Activated T-cell treated with anti-CD3 and anti-CD28 coated beads for 1 hour (primary cell): ENCODE results near the gene COLQ.
"Not testable (repeated sequence)": the region's sequence is repeated elsewhere in the genome, so short reads cannot be mapped to it uniquely, and the experiment has no call there.

Source experiments
- DNase-seq: peaks from one replicate; pipeline ENCODE4 v3.0.0-alpha.2; 2020; ENCODE audit warnings: low read depth

Gene COLQ

DNA sequence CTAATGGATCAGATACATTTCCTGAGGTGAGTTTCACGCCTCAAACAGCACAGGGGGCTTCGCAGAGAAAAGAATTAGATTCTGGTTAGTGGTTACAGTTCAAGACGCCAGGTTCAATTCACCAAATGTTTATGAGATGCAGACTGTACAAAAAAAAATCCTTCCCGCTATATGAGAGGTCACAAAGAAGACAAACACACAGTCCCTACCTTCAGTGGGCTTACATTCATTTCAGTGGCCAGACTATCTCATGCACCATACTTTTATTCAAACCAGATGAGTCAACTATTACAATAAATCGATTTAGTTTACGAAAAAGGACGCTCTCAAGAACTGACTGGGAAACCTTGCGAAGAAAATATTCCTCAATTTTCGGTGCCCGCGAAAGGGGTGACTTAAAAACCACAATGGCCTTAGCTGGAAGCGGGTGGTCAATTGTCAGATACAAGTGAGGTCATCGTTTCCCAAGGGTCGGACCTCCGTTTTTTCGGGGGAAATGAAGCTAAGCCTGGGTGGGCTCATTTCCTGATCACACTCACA is 94.9 kb downstream of the COLQ start:
- DNase-seq, result no peak

DNA sequence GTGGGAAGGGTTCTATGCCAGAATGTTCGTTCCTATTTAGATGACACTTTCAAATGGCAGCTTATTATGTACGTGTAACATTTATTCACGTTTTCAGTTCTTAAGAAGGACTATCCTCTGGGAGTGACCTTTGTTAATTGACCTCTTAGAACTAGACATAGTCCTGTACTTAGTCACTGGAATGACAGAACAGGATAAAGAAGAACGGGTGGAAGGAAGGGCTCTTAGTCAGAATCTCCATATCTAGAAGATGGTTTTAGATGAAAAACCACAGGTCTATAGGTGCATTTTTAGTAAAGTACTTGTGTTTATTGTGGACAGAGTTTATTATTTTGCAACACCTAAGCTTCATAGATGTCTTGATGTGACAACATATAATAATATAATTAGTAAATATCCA is 100.6 kb downstream of the COLQ start:
- no peak for DNase-seq

DNA sequence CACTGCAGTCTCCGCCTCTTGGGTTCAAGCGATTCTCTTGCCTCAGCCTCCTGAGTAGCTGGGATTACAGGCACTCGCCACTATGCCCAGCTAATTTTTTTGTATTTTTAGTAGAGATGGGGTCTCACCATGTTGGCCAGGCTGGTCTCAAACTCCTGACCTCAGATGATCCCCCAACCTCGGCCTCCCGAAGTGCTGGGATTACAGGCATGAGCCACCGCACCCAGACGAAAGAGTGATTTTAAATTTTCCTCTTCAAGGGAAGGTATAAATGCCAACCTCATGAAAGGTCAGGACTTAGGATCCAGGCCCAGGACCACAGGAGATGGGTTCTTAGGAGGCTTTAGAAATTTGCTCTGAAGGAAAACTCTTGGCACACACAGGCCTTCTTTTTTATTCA is 110.5 kb downstream of the COLQ start:
- not testable (repeated sequence) for DNase-seq

DNA sequence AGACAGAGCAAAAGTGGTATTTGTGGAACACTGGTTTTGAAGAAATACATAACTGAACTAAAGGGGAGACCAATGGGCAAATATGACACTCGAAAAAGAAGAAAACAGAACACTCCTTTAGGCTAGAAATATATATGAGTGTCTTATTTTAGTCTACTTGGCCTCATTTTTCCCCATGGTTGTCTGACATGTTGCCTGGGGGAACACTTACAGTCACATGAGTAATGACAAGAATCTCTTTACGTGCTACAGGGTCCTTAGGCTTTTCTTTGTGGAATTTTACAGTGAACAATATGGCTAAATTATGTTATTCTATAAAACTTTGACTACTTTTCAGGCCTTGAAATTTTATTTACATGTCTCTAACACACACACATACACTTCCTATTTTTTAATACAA is 111.7 kb downstream of the COLQ start:
- no peak for DNase-seq

- DNase-seq, result no peak
Measured at GRCh38 chr3:15409239-15409638, 112.3 kb downstream of the COLQ start.

- no peak for DNase-seq
Measured at GRCh38 chr3:15405448-15406050, 116.0 kb downstream of the COLQ start.

DNA sequence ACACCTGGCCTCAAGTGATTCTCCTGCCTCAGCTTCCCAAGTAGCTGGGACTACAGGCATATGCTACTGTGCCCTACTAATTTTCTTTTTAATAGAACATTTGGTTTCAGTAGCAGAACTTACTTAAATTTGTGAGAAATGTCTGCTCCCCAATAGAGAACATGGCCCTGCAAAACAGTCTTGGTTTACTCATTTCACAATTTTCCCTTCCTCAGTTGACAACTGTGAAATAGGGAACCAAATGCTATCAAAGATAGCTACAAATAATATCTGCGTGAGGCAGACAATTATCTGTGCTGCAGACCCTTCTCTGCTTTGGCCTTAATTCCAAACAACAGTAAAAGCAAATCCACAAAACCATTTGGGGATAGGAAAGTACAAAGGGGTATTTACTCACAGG is 116.7 kb downstream of the COLQ start:
- no peak for DNase-seq

GRCh38 chr3:15403965-15404364 is 117.5 kb downstream of the COLQ start:
- DNase-seq, result no peak

DNA sequence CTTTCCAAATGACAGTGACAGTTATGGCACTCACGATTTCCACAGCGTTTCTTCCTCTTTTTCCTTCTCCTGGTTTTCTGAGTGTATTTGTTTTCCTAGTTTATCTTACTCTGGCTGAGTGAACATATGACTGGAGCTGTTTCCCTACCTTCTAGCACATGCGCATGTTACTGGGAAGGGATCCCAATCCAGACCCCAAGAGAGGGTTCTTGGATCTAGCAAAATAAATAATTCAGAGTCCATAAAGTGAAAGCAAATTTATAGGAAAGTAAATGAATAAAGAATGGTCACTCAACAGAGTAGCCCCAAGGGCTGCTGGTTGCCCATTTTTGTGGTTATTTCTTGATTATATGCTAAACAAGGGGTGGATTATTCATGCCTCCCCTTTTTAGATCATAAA is 118.0 kb downstream of the COLQ start:
- DNase-seq, result no peak

DNA sequence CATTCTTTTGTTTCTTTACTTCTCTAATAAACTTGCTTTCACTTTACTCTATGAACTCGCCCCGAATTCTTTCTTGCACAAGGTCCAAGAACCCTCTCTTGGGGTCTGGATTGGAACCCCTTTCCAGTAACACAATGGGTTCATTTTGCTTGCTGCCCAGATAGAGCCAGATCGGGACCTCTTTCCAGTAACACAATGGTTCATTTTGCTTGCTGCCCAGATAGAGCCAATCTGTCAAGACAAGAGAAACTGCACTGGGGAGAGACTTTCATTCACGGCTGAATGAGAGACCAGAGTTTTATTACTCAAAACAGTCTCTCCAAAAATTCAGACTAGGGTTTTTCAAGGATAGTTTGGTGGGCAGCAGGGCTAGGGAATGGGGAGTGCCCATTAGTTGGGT is 119.6 kb downstream of the COLQ start:
- DNase-seq, result no peak
